MM.1S (cell line): Measurements from ENCODE around the gene FABP7.

Experiments
- EZH2 ChIP-seq: fragments of 300-600 bp; sonication (generic); optimal IDR thresholded peaks from 2 replicates; pipeline ENCODE3; 2017; ENCODE audit warnings: low read depth, mild to moderate bottlenecking, antibody characterized with exemption, low read length, mixed read lengths
- TF ChIP-seq, protein P1 (sequence below): fragments of 300-600 bp; sonication (generic); IDR thresholded peaks from 2 replicates; pipeline ENCODE4 v1.5.1; 2016; ENCODE audit warnings: antibody characterized with exemption, low read length, mixed read lengths

DNA sequence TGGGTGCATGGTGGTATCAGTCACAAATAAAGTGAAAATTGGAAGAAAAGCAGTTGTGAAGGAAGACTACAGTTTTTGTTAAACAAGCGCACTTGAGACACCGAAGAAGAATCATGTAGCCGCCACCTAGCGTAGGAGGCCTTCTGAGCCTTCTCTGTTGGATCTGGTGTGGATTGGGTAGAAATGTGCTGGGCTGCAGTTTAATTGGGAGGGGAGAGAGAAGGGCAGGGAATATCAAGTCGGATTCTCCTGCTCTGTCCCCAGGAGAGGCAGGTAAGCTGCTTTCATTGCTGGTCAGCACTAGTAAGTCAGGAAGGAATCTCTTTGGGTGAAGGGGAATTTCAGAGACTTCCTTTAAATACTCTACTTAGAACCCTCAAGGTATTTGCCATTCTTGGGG, 1.2 kb upstream of the FABP7 start:
- TF ChIP-seq, protein P1, sequence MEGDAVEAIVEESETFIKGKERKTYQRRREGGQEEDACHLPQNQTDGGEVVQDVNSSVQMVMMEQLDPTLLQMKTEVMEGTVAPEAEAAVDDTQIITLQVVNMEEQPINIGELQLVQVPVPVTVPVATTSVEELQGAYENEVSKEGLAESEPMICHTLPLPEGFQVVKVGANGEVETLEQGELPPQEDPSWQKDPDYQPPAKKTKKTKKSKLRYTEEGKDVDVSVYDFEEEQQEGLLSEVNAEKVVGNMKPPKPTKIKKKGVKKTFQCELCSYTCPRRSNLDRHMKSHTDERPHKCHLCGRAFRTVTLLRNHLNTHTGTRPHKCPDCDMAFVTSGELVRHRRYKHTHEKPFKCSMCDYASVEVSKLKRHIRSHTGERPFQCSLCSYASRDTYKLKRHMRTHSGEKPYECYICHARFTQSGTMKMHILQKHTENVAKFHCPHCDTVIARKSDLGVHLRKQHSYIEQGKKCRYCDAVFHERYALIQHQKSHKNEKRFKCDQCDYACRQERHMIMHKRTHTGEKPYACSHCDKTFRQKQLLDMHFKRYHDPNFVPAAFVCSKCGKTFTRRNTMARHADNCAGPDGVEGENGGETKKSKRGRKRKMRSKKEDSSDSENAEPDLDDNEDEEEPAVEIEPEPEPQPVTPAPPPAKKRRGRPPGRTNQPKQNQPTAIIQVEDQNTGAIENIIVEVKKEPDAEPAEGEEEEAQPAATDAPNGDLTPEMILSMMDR = no peak
- no peak for TF ChIP-seq EZH2
